GM18867 (cell line): ENCODE results near the gene TENT4B.

Experiments used
- ATAC-seq: cut with Tn5 transposase; IDR thresholded peaks from one replicate; pipeline ENCODE4 v1.9.1; 2021; ENCODE audit warnings: mild to moderate bottlenecking, moderate library complexity; ENCODE audit not compliant: unreplicated experiment

The TENT4B gene

GRCh38 chr16:50269769-50270509, 116.8 kb downstream of the TENT4B start:
- no peak for ATAC-seq

- no peak for ATAC-seq
Measured at GRCh38 chr16:50270510-50271147, 117.5 kb downstream of the TENT4B start.

- no peak for ATAC-seq
Measured at GRCh38 chr16:50271148-50272041, 118.3 kb downstream of the TENT4B start.

GRCh38 chr16:50272111-50272571, 119.0 kb downstream of the TENT4B start:
- ATAC-seq, result no peak

GRCh38 chr16:50272687-50273381, 119.7 kb downstream of the TENT4B start:
- no peak for ATAC-seq

GRCh38 chr16:50273382-50273690, 120.2 kb downstream of the TENT4B start:
- ATAC-seq, result no peak

- ATAC-seq, result peak; percentile 71
Measured at GRCh38 chr16:50273888-50274325, 120.8 kb downstream of the TENT4B start.

GRCh38 chr16:50274326-50275097, 121.4 kb downstream of the TENT4B start:
- peak; percentile 39 for ATAC-seq

GRCh38 chr16:50275098-50275415, 122.0 kb downstream of the TENT4B start:
- ATAC-seq, result no peak

GRCh38 chr16:50275428-50276325, 122.6 kb downstream of the TENT4B start:
- ATAC-seq, result no peak

- ATAC-seq, result no peak
Measured at GRCh38 chr16:50276326-50276640, 123.2 kb downstream of the TENT4B start.

- ATAC-seq, result no peak
Measured at GRCh38 chr16:50276801-50277555, 123.9 kb downstream of the TENT4B start.

- no peak for ATAC-seq
Measured at GRCh38 chr16:50278251-50278650, 125.1 kb downstream of the TENT4B start.

- no peak for ATAC-seq
Measured at GRCh38 chr16:50279504-50279865, 126.4 kb downstream of the TENT4B start.

- ATAC-seq, result no peak
Measured at GRCh38 chr16:50280932-50281331, 127.8 kb downstream of the TENT4B start.
